Amniotic stem cell (primary cell): Measurements from ENCODE around the gene RGPD4.
"Not testable (repeated sequence)": the region's sequence is repeated elsewhere in the genome, so short reads cannot be mapped to it uniquely, and the experiment has no call there.

ENCODE experiments used
- DNase-seq: peaks from one replicate; lab custom pipeline; 2025; lab: John Stamatoyannopoulos, UW

Gene RGPD4

DNA sequence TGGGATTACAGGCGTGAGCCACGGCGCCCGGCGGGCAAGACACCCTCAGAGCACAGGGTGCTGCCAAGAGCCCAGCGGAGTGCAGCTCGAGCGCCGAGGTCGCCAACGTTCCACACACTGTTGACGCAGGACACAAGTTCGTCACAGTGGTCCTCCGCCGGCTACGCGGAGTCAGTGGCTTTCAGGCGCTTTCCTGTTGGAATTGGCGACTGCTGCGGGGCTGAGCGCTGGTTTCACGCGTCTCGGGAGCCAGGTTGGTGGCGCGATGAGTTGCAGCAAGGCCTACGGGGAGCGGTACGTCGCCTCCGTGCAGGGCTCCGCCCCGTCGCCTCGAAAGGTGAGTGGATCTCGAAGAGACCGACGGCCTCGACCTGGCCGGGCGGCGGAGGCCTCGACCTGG, at the start of gene RGPD4:
Gene RGPD4, plus strand, starts transcription at position 144 of the 400 bp plus-strand sequence. Its CDS starts 122 bp downstream, at position 266.
- DNase-seq = not testable (repeated sequence)

DNA sequence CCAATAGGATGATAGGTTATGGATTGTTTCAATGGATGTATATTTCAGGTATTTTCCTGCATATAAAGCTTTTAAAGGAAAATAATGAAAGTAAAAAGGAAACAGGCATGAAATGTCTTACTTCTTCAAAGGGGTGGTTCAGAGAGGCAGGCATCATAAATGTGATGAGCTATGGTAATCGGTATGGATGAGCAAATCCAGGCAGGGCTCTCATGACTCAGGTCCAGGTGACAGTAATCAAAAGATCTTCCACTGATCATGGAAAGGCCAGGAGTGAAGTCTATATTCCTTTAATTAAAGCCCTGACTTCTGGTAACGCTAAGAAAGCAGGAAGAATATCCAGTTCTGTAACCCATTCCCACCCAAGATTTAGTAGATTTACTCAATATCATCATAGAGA, 48.7 kb upstream of the RGPD4 start:
- DNase-seq = no peak

DNA sequence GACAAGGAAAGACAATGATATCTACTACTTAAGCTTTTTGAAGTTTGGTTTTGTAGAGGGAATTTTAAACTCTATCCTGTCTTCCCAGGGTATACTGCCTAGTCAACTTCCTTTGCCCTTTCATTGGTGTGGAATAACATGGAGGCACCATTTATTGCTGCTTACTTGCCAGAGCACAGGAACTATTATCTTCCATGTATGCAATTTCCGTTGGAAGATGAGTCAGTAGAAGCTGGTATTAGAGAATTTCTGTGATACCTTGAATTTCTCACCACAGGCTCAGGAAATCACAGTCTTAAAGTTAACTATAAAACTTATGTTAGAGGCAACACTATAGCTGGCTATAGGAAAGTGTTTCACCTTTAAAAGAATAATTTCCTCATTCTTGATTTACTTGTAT, 40.9 kb upstream of the RGPD4 start:
- no peak for DNase-seq

DNA sequence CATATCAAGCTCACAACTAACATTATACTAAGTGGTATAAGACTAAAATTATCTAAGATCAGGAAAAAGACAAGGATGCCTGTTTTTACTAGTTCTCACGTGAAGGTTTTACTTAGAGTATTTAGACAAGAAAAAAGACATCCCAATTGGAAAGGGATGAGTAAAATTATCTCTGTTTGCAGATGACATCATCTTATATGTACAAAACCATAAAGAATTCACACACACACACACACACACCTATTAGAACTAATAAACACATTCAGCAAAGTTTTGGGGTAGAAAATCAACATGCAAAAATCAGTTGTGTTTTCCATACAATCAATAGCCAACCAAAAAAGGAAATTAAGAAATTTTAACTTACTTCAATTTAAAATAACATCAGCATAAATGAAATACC, 35.9 kb upstream of the RGPD4 start:
- no peak for DNase-seq

DNA sequence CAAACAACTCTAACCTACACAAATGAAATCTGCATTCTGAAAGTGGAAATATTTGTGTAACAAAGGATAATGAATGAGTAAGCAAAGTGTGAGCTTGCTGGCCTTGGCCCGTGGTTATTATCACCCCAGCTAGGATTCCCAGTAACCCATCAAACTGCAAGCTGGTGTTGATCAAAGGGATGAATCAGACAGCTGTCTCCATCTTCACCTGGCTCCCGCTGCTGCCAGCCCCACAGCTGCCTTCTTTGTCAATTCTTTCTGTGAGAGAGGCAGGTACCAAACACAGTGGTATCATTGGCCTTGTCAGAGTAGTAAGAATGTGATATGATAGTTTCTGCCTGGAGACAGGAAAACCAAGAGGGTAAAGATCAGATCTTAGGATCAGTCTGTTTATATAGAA, 25.2 kb upstream of the RGPD4 start:
- no peak for DNase-seq

DNA sequence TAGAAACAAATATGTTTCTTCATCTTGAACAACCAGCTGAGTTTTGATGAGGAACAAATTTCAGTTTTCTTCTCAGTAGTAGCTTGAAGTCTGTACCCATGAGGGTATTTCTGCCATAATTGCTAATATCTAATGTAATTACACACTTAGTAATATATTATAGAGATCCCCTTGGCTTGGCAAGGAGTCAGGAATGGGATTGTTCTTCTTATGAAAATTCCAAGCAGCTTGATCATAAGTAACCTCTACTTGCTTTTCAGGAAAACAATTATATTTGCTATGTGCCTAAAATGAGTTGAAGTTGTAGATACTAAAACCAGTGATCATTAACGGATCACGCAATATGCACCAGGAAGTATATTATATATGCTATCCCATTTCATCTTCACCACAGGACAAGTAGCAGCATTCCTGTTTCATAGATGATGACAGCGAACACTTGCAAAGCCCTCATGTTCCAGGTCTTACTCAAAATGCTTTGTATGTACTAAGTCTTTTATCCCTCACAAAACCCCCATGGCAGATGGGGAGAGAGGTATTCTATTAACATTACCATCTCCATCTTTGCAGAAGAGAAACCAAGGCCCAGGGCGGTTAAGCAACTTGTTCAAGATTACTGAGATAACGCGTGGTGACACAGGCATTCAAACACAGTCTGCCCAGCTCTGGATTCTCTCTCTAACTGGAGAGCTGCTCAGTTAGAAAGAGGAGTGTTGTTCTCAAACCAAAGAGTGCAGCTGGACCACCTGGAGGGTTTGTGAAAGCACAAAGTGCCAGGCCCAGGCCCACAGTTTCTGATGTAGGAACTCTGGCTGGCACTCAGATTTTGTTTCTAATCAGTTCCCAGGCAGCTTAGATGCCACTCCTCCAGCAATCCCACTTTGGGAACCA, 21.8 kb upstream of the RGPD4 start:
- no peak for DNase-seq

DNA sequence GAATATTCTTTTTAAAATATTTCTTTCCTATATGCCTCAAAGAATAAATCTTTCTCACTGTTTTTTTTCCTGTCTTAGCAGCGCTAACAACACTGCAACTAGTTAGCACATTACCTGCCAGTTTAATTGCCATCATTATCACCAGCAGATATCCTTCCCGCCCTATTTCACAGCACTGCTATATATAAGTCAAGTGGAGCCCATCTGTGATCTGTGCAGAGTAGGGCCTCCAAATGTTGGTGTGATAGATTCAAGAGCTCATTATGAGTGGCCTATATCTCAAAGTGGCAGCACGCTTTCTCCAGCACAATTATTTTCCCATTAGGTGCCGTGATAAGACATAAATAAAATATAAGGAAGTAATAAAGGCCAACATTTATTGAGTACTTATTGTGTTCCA, 19.8 kb upstream of the RGPD4 start:
- DNase-seq = no peak

DNA sequence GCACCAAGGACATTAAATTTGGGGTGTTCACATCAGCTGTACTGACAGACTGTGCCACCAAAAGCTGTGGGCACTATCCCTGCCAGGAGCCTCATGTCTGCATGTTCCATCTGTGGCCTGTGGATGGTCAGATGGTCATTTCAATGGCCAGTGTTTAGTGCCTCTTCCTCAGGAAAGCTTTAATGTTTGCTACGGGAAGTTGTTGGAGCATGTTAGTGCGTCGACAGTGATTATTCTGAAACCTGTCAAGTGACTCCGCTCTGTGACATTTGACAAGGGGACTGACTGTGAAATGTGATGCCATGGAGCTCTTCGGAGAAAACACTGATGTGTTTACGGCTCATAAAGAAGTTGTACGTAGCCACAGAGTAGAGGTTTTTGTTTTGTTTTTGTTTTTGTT, 18.7 kb upstream of the RGPD4 start:
- no peak for DNase-seq

DNA sequence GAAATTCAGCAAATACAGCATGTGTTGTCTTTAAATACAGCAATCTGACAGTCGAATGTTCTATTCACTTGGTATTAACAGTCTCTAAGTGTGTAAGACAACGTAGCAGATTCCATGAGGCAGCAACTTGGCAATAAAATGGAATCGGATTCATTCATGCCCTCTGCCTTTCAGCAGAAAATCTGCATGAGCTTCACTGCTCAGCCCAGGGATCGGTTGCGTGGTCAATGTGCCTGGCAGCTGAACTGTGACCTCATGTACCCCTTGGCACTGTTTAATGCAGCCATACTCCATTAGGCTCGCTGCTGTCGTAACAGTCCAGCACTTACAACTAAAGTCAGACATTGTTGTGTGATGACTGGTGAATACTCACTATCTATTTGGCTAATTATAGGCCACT, 17.7 kb upstream of the RGPD4 start:
- DNase-seq = no peak

DNA sequence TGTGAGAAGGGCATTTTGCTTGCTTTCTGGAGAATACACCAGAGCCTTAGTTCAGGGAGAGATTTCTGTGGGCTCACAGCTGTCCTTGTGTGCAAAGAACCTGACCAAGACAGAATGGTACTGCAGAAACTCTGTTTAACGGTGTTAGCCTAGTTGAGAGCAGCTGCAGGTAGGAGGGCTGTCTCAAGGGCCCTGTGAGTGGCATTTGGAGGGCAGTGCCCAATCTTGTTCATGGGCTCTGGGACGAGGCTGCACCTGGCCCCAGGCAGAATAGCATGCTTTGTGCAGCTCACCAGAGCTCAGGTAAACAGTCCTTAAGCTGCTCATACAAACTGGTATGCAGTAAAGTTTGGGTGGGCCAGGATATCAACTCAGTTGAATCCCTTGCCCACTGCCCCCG, 16.9 kb upstream of the RGPD4 start:
- no peak for DNase-seq

DNA sequence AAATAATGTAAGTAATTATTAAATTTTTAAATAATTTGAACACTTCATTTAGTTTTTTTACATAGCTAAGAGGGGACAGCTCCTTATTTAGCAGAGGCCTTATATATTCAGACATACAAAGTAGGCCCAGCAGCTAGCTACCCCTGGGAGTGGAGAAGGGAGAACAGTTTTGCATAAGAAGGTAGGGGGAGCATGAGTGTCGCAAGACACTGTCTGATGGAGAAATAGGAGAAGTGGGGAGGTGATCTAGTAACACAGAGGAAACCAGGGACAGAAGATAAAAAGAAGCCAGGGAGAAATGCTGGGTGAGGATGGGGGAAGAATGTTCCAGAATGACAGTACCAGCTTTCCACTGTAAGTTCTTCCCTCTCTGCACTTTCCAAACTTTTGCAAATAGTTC, 16.0 kb upstream of the RGPD4 start:
- no peak for DNase-seq

DNA sequence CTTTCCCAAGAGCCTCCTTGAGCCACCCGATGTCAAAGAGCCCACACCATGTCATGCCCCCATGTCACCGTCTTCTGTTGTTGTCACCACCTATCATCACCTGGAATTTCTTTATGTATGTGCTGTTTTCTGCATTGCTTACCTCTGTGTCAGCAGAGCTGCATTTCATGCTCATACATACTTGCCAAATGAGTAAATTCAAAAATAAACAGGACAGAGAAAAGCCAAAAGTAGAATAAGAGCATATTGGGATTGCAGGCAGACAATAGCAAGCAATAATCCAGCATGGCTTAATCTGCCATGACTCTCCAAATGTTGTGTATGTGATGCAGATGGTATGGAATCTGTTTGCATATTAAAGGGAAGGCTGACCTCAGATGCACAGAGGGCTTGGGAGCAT, 15.3 kb upstream of the RGPD4 start:
- no peak for DNase-seq

DNA sequence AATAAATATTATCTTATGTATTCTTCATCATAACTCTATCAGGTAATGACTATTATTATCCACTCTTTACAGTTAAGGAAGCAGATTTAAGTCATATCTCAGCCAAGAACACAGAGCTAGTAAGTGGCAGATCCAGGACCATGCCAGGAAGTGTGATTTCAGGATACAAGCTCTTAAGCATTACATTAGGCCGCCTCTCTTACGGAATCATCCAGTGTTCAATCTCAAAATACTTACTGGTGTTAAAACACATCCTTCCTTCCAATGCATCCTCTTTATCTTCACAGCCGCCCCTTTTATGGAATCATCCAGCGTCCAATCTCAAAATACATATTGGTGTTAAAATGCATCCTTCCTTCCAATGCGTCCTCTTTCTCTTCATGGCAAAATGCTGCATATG, 14.7 kb upstream of the RGPD4 start:
- DNase-seq = no peak

DNA sequence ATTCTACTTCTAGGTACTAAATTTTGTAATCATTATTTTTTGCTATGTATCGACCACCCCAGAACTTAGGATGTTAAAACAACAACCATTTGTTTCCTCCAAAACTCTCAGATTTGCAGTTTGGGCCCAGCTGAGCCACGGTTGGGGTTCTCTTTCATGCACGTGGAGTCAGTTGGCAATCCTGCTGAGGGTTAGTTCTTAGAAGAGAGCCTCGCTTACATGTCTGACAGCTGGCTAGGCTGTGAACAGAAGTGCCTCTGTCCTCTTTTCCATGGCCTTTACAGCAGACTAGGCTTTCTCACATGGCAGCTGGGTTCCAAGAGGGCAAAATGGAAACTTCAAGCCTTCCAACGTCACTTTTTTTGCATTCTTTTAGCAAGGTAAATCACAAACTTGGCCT, 9.3 kb upstream of the RGPD4 start:
- DNase-seq = no peak

DNA sequence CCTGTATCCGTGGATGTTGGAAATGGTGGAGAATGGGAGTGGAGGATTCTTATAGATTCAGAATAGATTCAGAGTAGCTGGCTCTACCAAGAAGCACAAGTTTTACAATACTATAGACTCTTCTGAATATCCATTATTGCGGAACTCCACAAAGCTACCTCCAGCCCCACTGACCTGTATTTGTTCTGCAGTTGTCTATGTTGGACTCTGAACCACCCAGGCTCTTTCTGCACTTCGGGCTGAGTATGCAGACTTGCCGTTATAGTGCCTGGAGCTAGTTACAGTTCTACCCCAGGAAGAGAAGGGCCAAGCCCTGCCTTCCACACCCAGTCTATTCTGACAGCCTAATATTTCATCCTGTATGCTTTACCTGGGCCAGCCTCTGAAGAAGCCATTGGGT, 4.4 kb upstream of the RGPD4 start:
- DNase-seq = no peak

DNA sequence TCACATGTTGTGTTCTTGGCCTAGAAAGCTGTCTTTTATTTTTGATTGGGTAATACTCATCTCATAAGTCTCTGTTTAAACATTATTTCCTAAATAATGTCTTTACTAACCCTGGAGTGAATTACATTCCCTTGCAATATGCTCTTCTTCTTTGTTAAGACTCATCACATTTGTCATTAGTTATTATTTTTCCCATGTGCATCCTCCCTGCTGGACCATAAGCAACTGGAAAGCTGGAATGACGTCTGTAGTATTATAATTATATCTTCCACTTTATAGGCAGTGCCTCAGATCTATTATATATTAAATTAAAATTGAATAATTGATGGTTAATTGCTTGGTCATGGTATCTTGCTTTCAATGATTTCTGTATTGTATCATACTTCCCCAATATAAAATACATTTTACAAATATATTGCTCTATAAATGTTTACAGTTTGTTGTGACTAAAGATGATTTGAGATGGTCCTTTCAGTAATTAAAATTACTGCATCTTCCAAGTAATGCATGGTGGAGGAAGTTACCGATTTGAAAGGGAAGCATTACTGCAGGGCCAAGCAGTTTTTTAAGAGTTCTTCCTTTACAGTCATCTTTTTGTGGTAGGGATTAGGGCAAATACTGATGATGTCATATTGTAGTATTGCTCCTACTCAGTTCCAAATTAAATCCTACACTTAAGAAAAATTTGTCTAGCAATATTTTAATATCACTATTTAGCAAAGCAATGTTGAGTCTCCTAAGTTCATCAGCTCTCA, 2.1 kb upstream of the RGPD4 start:
- no peak for DNase-seq

DNA sequence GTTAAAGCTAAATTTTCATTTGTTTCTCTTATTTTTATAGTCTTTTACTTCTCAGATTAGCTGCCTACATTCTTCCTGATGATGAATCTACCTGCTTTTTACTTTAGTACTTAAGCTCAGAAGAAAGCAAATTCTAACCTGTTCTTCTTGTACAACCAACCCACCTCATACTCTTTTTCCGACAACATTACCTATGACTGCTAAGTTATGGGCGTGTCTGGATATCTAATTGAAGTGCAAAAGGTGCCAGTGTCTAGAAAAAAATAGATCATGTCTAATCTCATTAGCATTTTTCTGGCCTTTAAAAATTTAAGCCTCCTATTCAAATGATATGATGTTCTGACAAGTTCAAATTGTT, 1.5 kb upstream of the RGPD4 start:
- DNase-seq = no peak

DNA sequence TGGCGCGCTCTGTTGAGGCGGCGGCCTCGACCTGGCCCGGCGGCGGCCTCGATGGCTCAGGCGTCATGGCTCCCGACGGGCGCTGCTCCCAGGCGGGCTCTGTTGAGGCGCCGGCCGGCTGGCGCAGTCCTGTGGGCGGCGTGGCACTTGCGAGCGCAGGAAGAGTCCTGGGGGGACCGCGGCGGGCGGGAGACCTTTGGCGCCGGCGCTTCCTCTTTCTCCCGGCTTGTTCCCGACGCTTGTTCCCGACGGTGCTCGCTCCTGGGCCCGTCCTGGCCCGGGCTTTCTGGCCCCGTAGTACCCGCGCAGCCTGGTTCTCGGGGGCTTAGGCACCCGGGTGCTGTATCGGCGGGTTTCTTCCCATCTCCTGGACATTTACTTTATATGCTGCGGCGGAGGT, 2.8 kb downstream of the RGPD4 start:
- not testable (repeated sequence) for DNase-seq

DNA sequence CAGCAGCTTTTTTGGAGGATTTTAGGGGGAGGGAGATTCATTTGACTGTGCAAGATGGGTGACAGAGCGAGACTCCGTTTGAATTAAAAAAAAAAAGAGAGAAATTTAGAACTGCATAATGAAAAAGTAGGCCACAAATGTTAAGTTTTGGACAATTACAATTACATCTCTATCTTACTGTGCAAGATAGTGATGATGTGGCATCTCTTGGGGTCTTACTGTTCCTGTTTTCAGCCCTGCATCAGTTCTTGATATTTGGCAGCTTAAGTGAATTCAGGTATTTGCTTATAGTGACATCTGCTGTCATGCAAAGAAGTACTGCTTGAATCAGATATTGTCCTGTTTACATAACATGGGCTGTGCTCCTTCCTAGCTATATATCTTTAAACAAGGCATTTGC, 6.5 kb downstream of the RGPD4 start:
- DNase-seq = not testable (repeated sequence)

DNA sequence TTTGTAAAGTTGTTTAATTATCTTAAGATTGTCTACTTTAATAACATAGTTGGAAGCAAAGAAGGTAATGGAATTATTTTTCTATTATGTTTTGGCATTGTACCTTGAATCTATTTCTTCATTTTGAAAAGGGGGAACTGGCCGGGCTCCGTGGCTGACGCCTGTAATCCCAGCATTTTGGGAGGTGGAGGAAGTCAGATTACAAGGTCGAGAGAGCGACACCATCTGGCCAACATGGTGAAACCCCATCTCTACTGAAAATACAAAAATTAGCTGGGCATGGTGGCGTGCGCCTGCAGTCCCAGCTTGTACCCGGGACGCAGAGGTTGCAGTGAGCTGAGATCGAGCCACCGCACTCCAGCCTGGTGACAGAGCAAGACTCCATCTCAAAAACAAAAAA, 6.9 kb downstream of the RGPD4 start:
- DNase-seq = not testable (repeated sequence)

DNA sequence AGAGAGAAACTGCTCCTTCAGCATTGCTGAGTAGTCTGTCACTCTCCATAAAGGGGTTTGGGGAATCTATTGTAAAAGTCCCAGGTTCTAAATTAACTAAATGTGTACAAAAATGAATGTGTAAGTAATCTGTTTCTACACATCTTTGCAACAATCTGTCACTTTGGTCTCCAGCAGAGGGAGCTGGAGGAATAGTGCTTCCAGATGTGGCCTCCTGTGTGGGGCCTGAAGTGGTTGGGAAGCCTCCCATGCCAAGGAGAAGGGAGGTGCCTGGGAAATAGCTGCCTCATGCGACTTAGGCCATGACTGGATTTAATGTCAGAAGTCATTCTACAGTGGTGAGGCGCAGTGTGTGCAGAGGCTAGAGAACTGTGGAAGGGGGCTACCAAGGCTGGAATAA, 89.4 kb downstream of the RGPD4 start:
- not testable (repeated sequence) for DNase-seq

DNA sequence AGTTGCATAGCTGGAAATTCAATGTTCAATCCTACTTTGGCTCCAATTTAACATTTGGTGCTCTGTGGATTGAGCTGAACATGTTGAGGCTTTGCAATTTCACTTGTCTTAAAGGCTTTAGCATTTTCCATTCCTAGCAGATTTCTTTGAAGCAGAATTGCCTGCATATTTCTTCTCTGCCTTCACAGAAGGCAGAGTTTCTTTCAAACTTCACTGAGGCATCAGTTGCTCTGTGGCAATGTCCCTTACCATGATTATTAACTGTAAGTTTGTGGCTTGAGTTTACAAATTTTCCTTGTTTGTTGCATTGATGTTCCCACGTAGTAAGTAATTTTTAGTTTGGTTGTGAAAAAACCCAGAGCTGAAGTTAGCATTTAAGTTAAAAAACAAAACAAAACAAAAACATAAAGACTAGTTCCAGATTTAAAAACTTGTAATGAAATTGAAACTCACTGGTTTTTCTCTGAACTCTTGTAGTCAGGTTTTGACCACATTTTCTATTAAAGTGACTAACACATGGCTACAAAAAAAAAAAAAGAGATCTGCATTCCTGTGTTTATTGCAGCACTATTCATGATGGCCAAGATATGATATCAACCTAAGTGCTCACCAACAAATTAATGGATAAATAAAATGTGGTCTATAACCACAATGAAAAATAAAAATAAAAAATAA, 90.1 kb downstream of the RGPD4 start:
- DNase-seq = not testable (repeated sequence)

DNA sequence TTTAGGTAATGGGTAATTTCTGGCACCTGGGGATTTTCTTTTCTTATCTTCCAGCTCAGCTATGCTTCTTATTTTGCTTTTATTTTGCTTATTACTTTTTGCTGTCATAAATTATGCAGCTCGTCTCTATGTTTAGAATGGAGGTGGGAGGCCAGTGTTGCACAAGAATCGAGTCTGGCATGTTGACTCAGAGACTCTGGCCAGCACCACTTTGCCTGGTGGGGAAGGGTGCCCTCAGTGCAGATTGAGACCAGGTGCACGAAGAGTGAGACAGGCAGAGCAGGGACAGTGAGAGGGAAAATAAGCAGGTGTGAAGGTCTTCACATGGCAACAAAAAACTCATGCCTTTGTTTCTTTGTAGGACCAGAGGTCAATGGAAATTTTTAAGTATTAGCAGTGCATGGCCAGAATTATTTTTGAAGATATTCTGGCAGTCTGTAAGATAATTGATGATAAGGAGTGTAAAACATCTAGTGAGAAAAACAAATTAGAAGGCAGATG, 100.4 kb downstream of the RGPD4 start:
- DNase-seq = no peak
